Esophagus muscularis mucosa (tissue), 4 donors: ENCODE results near the gene ATRNL1. TPM values are rescaled to one million over a fixed set of nuclear protein-coding genes. Genes with fewer than 3 reads are reported as not detected.

ENCODE experiments used
- DNase-seq: peaks from one replicate; pipeline ENCODE4 v3.0.0-alpha.2; 2017; ENCODE audit errors: extremely low spot score
- H3K27ac ChIP-seq, 4 donors: fragments of 200-600 bp; sonication (generic); replicated peaks in 1 of 4; 1 replicate in 3 of 4; 2 replicates in 1 of 4; pipeline ENCODE4 v1.5.1; 2016 to 2019; ENCODE audit warnings: mild to moderate bottlenecking in 1 of 4
- H3K27me3 ChIP-seq, 4 donors: fragments of 200-600 bp; sonication (generic); one replicate each; pipeline versions ENCODE4 v1.5.1 to v1.6.0; 2016 to 2019
- H3K36me3 ChIP-seq, 4 donors: fragments of 200-600 bp; sonication (generic); one replicate each; pipeline ENCODE4 v1.5.1; 2016 to 2019
- H3K4me1 ChIP-seq, 4 donors: fragments of 200-600 bp; sonication (generic); one replicate each; pipeline ENCODE4 v1.5.1; 2016 to 2019
- H3K4me3 ChIP-seq, 4 donors: fragments of 200-600 bp; sonication (generic); 1 replicate in 2 of 4; 2 replicates in 2 of 4; pipeline ENCODE4 v1.5.1; 2016 to 2019; ENCODE audit warnings: mild to moderate bottlenecking in 4 of 4, moderate library complexity in 1 of 4
- H3K9me3 ChIP-seq, 4 donors: fragments of 200-600 bp; sonication (generic); 1 replicate in 3 of 4; 2 replicates in 1 of 4; pipeline ENCODE4 v1.5.1; 2016 to 2019
- CTCF ChIP-seq, 3 experiments: fragments of 200-600 bp in 2 of 3; fragments of 450-650 bp in 1 of 3; sonication (generic) in 2 of 3; IDR thresholded peaks; one replicate each; pipeline ENCODE4 v1.5.1; 2017 to 2019; ENCODE audit warnings: antibody characterized with exemption in 3 of 3, mild to moderate bottlenecking in 2 of 3, moderate library complexity in 1 of 3
- EP300 ChIP-seq: sonication (generic); formaldehyde crosslinking; IDR thresholded peaks from one replicate; pipeline ENCODE4 v1.6.1; 2017; ENCODE audit warnings: antibody characterized with exemption
- POLR2A ChIP-seq: fragments of 450-650 bp; IDR thresholded peaks from one replicate; pipeline ENCODE4 v1.6.1; 2017; ENCODE audit warnings: antibody characterized with exemption, moderate library complexity, mild to moderate bottlenecking, low read depth
- POLR2AphosphoS5 ChIP-seq, 2 donors: sonication (generic); formaldehyde crosslinking; IDR thresholded peaks; one replicate each; pipeline ENCODE4 v1.6.1; 2017; ENCODE audit warnings: antibody characterized with exemption in 2 of 2
- WGBS: methylation state at CpG from one replicate; pipeline ENCODE4 v1.1.5; 2018; 5-methylcytosine and 5-hydroxymethylcytosine counted together
- intact Hi-C: fragments of 100-400 bp; cut with DNase I; formaldehyde crosslinking; loops from one replicate; pipeline ENCODE4 v1.15.1; 2023
- total RNA-seq, 4 donors: library from RNA; depleted of rRNA; stranded (reverse); fragments of >200 nt; gene quantifications; one replicate each; pipeline versions ENCODE4 v1.1.0 to v1.2.1, GENCODE V29; 2016

Gene ATRNL1
- total RNA-seq, 4 donors from 2014 or later, result 5.0 to 18.0 (median 11.3) TPM

- Histone ChIP-seq H3K4me3 (no peak overlapping the region), H3K9me3 (no peaks in the 10 kb centered on the region), H3K27me3 (no peaks in the 10 kb centered on the region), H3K4me1 (peaks cover 0 to 9% (median 0%) of the 10 kb centered on the region in 4 donors), H3K36me3 (no peaks in the 10 kb centered on the region), H3K27ac (no peak overlapping the region)
- no peak for TF ChIP-seq EP300
- no peak for TF ChIP-seq POLR2A
- no peak for TF ChIP-seq CTCF (IDR thresholded peaks at IDR 0.05)
- TF ChIP-seq POLR2AphosphoS5 (IDR thresholded peaks at IDR 0.05), result no peak
- intact Hi-C loops, result no loop called here
- WGBS, result 75% methylated on average over 7 of the region's 7 CpGs
- no peak for DNase-seq
Measured at GRCh38 chr10:115939101-115939854, 846.1 kb downstream of the ATRNL1 start.

GRCh38 chr10:115941361-115941771 is 848.2 kb downstream of the ATRNL1 start:
- Histone ChIP-seq H3K9me3 (no peaks in the 10 kb centered on the region), H3K27ac (no peak overlapping the region), H3K4me3 (no peak overlapping the region), H3K4me1 (peaks cover 0 to 9% (median 0%) of the 10 kb centered on the region in 4 donors), H3K27me3 (no peaks in the 10 kb centered on the region), H3K36me3 (no peaks in the 10 kb centered on the region)
- DNase-seq, result no peak
- intact Hi-C loops, result no loop called here
- 57% methylated on average over 3 of the region's 3 CpGs for WGBS
- TF ChIP-seq CTCF (IDR thresholded peaks at IDR 0.05) (no peak), POLR2A (no peak), EP300 (no peak), POLR2AphosphoS5 (IDR thresholded peaks at IDR 0.05) (no peak)

GRCh38 chr10:115942101-115942500 is 848.9 kb downstream of the ATRNL1 start:
- H3K4me3 ChIP-seq, result no peak overlapping the region
- DNase-seq, result no peak
- peaks cover 0 to 9% (median 0%) of the 10 kb centered on the region in 4 donors for H3K4me1 ChIP-seq
- no peak overlapping the region for H3K27ac ChIP-seq
- H3K27me3 ChIP-seq, result no peaks in the 10 kb centered on the region
- TF ChIP-seq POLR2AphosphoS5 (IDR thresholded peaks at IDR 0.05) (no peak), POLR2A (no peak), CTCF (IDR thresholded peaks at IDR 0.05) (no peak), EP300 (no peak)
- WGBS, result 89% methylated on average over 4 of the region's 4 CpGs
- intact Hi-C loops, result no loop called here
- H3K36me3 ChIP-seq, result no peaks in the 10 kb centered on the region
- H3K9me3 ChIP-seq, result no peaks in the 10 kb centered on the region

- Histone ChIP-seq H3K9me3 (no peaks in the 10 kb centered on the region), H3K36me3 (no peaks in the 10 kb centered on the region), H3K27ac (no peak overlapping the region), H3K4me1 (peaks cover 0 to 9% (median 0%) of the 10 kb centered on the region in 4 donors), H3K4me3 (no peak overlapping the region), H3K27me3 (no peaks in the 10 kb centered on the region)
- TF ChIP-seq POLR2AphosphoS5 (IDR thresholded peaks at IDR 0.05), result no peak
- no peak for TF ChIP-seq EP300
- no peak for TF ChIP-seq POLR2A
- TF ChIP-seq CTCF (IDR thresholded peaks at IDR 0.05), result no peak
- intact Hi-C loops, result no loop called here
- 95% methylated on average over 6 of the region's 6 CpGs for WGBS
- DNase-seq, result no peak
Measured at GRCh38 chr10:115944538-115944937, 851.4 kb downstream of the ATRNL1 start.
